CD8-positive, alpha-beta memory T cell (primary cell): ENCODE data around the gene TADA2A. TPM values are rescaled to one million over a fixed set of nuclear protein-coding genes. Genes with fewer than 3 reads are reported as not detected.
A peak's percentile ranks its signal among the peaks of the same experiment; 100 is the strongest.
"Not testable (repeated sequence)": the region's sequence is repeated elsewhere in the genome, so short reads cannot be mapped to it uniquely, and the experiment has no call there.

Source experiments
- CTCF ChIA-PET: fragments of 350-600 bp; sonication (Branson Sonifier 250); formaldehyde crosslinking; loops from one replicate; lab custom pipeline; 2021; ENCODE audit warnings: antibody characterized with exemption; lab: Charles Lee
- POLR2A ChIA-PET: fragments of 350-600 bp; sonication (Branson Sonifier 250); formaldehyde crosslinking; loops from one replicate; lab custom pipeline; 2021; ENCODE audit warnings: antibody characterized with exemption; lab: Charles Lee
- DNase-seq, 5 donors: peaks; one replicate each; pipeline versions ENCODE4 v3.0.0 to v3.0.0-alpha.2; 2020 to 2022; ENCODE audit warnings: mixed read lengths in 1 of 5
- H3K27ac ChIP-seq: one replicate; pipeline ENCODE4 v1.7.0; 2013; ENCODE audit warnings: low read depth, mild to moderate bottlenecking, low read length, moderate library complexity
- H3K27me3 ChIP-seq: 2 replicates; pipeline ENCODE4 v1.7.0; 2013; ENCODE audit warnings: low read length, mild to moderate bottlenecking; ENCODE audit not compliant: insufficient read depth, poor library complexity, severe bottlenecking
- H3K36me3 ChIP-seq: 2 replicates; pipeline ENCODE4 v1.7.0; 2013; ENCODE audit warnings: mild to moderate bottlenecking, low read length, moderate library complexity; ENCODE audit not compliant: insufficient read depth
- H3K4me1 ChIP-seq: 2 replicates; pipeline ENCODE4 v1.7.0; 2013; ENCODE audit warnings: mild to moderate bottlenecking, low read length, moderate library complexity; ENCODE audit not compliant: insufficient read depth
- H3K4me3 ChIP-seq: 2 replicates; pipeline ENCODE4 v1.7.0; 2013; ENCODE audit warnings: mild to moderate bottlenecking, low read length
- H3K9me3 ChIP-seq: 2 replicates; pipeline ENCODE4 v1.7.0; 2013; ENCODE audit warnings: mild to moderate bottlenecking, low read length
- H3K27ac Mint-ChIP-seq, 8 donors: one replicate each; pipeline ENCODE4 v1.8.0; 2020 to 2021; ENCODE audit warnings: mixed read lengths in 8 of 8, mild to moderate bottlenecking in 6 of 8, inconsistent platforms in 3 of 8, moderate library complexity in 3 of 8
- H3K27me3 Mint-ChIP-seq, 2 donors: one replicate each; pipeline ENCODE4 v1.8.0; 2020 to 2021; ENCODE audit warnings: mixed read lengths in 2 of 2, mild to moderate bottlenecking in 1 of 2, moderate library complexity in 1 of 2
- H3K36me3 Mint-ChIP-seq, 3 donors: one replicate each; pipeline ENCODE4 v1.8.0; 2020 to 2021; ENCODE audit warnings: mixed read lengths in 3 of 3, inconsistent platforms in 1 of 3, mild to moderate bottlenecking in 1 of 3
- H3K4me1 Mint-ChIP-seq, 3 donors: one replicate each; pipeline ENCODE4 v1.8.0; 2020 to 2021; ENCODE audit warnings: mixed read lengths in 3 of 3, inconsistent platforms in 1 of 3, mild to moderate bottlenecking in 1 of 3
- H3K4me3 Mint-ChIP-seq, 7 donors: one replicate each; pipeline ENCODE4 v1.8.0; 2020 to 2021; ENCODE audit warnings: mixed read lengths in 7 of 7, mild to moderate bottlenecking in 6 of 7, moderate library complexity in 4 of 7, inconsistent platforms in 2 of 7
- H3K9me3 Mint-ChIP-seq, 5 donors: one replicate each; pipeline ENCODE4 v1.8.0; 2020 to 2022; ENCODE audit warnings: mixed read lengths in 5 of 5, mild to moderate bottlenecking in 3 of 5, moderate library complexity in 2 of 5, inconsistent platforms in 1 of 5
- polyA plus RNA-seq: library from polyadenylated mRNA; unstranded; fragments of 300-500 nt; fragmentation: Illumina TruSeq; gene quantifications from one replicate; pipeline ENCODE4 v1.2.3, GENCODE V29; 2021
- total RNA-seq, 2 experiments: library from RNA; stranded (reverse); gene quantifications; one replicate each; pipeline ENCODE4 v1.2.3, GENCODE V29; 2021

Gene TADA2A
- total and polyA plus RNA-seq, 3 experiments from 2014 or later: 12.8 to 46.0 (median 42.3) TPM

DNA sequence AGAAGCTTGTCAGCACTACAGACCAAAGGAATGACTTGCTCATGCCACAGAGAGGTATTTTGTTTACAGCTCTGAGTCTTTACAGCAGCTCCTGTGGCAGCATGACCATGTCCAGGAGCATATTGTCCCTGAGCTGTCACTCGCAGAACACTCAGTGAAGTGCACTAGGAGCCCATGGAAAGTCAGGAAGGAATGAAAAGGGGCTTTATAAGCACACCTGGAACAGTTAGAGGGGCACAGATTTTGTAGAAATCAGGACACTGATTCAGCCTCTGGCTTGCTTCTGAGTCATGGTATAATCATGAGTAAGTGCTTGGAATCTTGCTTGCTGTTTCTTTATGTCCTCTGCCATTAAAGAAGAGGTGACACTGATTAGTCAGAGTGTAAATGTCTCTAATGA is 41.0 kb downstream of the TADA2A start:
- Mint-ChIP-seq H3K4me1 (no peaks in the 10 kb centered on the region), H3K9me3 (no peaks in the 10 kb centered on the region), H3K27me3 (no peaks in the 10 kb centered on the region), H3K4me3 (no peak overlapping the region), H3K36me3 (peaks cover 0 to 70% (median 14%) of the 10 kb centered on the region in 3 donors), H3K27ac (peak overlapping the region in 2 of 8 donors; percentile 46 to 54)
- POLR2A ChIA-PET: interaction anchor here (0.6 kb wide), 1 partner anchor 57 kb away, joined by 3 read pairs; no protein-coding TSS in a partner anchor
- CTCF ChIA-PET: no interaction called here
- Histone ChIP-seq H3K27me3 (no peaks in the 10 kb centered on the region), H3K9me3 (no peaks in the 10 kb centered on the region), H3K4me3 (no peak overlapping the region), H3K27ac (no peak overlapping the region), H3K36me3 (peaks cover 19% of the 10 kb centered on the region), H3K4me1 (no peaks in the 10 kb centered on the region)
- no peak for DNase-seq

DNA sequence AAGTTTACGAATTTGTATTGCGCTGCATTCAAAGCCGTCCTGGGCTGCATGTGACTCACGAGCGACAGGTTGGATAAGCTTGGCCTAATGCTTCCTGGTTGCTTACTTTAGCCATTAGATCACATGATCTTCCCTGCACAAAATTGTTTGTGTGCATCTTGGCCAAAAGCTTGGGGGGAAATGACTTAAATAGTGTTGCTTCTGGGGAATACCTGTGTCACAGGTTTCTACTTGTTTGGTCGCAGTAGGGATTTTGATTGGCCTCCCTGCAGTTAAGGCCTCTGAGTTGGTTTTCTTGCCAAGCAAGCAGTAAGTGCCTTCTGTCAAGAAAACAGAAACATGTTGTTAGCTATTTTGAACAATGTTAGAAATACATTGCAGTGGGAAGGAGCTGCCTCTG is 43.4 kb downstream of the TADA2A start:
- CTCF ChIA-PET: no interaction called here
- no peaks in the 10 kb centered on the region for H3K4me1 Mint-ChIP-seq

DNA sequence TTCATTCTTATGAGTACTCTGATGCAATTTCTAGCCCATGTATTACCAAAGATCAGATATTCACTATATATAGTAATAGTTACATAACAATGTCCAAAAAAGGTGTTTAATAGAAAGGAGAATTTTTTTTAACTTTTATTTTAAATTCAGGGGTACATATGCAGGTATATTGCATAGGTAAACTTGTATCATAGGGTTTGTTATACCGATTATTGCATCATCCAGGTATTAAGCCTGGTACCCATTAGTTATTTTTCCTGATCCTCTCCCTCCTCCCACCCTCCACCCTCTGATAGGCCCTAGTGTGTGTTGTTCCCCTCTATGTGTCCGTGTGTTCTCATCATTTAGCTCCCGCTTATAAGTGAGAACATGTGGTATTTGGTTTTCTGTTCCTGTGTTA is 51.1 kb downstream of the TADA2A start:
- H3K9me3 Mint-ChIP-seq, H3K27me3 ChIP-seq, H3K4me3 Mint-ChIP-seq, H3K4me1 ChIP-seq, H3K27me3 Mint-ChIP-seq, H3K4me1 Mint-ChIP-seq, DNase-seq, H3K27ac ChIP-seq, H3K9me3 ChIP-seq, POLR2A ChIA-PET, CTCF ChIA-PET, H3K27ac Mint-ChIP-seq, H3K4me3 ChIP-seq, H3K36me3 ChIP-seq: not testable (repeated sequence)
- peaks cover 3 to 44% (median 27%) of the 10 kb centered on the region in 3 donors for H3K36me3 Mint-ChIP-seq

More for the DNA sequence above, 43.4 kb downstream of the TADA2A start:
- Mint-ChIP-seq H3K27me3 (no peaks in the 10 kb centered on the region), H3K36me3 (peaks cover 0 to 61% (median 18%) of the 10 kb centered on the region in 3 donors), H3K9me3 (no peaks in the 10 kb centered on the region), H3K27ac (no peak overlapping the region), H3K4me3 (no peak overlapping the region)
- DNase-seq: no peak
- H3K27me3 ChIP-seq: no peaks in the 10 kb centered on the region
- POLR2A ChIA-PET: no interaction called here
- peaks cover 6% of the 10 kb centered on the region for H3K36me3 ChIP-seq
- H3K27ac ChIP-seq: no peak overlapping the region
- H3K4me3 ChIP-seq: no peak overlapping the region
- H3K4me1 ChIP-seq: no peaks in the 10 kb centered on the region
- no peaks in the 10 kb centered on the region for H3K9me3 ChIP-seq

DNA sequence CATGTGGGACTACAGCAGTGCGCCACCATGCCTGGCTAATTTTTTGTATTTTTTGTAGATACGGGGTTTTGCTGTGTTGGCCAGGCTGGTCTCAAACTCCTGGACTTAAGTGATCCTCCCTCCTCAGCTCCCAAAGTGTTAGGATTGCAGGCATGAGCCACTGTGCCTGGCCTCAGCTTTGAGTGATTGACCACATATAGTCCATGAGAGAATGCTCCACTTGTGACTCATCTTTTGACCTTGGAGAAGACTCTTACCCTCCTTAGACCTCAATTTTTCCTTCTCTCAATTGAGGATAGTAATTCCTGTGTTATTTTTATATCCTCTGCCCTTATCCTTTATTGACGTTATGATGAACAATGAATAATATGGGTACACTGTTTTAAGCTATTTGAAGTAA is 52.1 kb downstream of the TADA2A start:
- Histone ChIP-seq H3K36me3 (no peaks in the 10 kb centered on the region), H3K4me3 (no peak overlapping the region), H3K9me3 (no peaks in the 10 kb centered on the region), H3K27ac (no peak overlapping the region), H3K27me3 (no peaks in the 10 kb centered on the region), H3K4me1 (no peaks in the 10 kb centered on the region)
- Mint-ChIP-seq H3K4me1 (no peaks in the 10 kb centered on the region), H3K27me3 (no peaks in the 10 kb centered on the region), H3K4me3 (no peak overlapping the region), H3K27ac (no peak overlapping the region), H3K9me3 (no peaks in the 10 kb centered on the region), H3K36me3 (peaks cover 3 to 42% (median 23%) of the 10 kb centered on the region in 3 donors)
- ChIA-PET POLR2A (no interaction called here), CTCF (no interaction called here)
- DNase-seq: no peak

DNA sequence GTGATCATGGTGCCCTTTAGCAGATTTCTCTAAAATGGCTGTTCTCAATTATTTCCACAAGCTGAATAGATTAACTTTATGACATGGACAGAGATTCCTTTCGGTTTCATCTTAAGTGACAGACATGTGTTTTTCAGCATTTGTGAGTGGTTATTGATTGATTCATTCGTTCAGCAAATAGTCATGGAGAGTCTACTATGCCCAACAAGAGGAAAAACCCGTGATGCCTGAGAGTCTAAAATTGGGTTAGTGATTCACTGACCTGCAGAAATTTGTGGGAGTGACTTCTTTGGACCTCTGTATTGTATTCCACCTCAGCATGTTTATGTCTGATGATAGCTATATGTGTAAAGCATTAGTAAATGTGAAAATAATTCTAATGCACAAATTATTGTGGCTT is 55.0 kb downstream of the TADA2A start:
- POLR2A ChIA-PET: interaction anchor here (0.6 kb wide), 1 partner anchor 20 kb away, joined by 7 read pairs; no protein-coding TSS in a partner anchor
- Histone ChIP-seq H3K4me3 (no peak overlapping the region), H3K36me3 (no peaks in the 10 kb centered on the region), H3K9me3 (no peaks in the 10 kb centered on the region), H3K4me1 (no peaks in the 10 kb centered on the region), H3K27me3 (no peaks in the 10 kb centered on the region), H3K27ac (no peak overlapping the region)
- Mint-ChIP-seq H3K4me3 (no peak overlapping the region), H3K27ac (peak overlapping the region in 1 of 8 donors; percentile 56), H3K9me3 (no peaks in the 10 kb centered on the region), H3K27me3 (no peaks in the 10 kb centered on the region), H3K36me3 (peaks cover 8 to 54% (median 25%) of the 10 kb centered on the region in 3 donors), H3K4me1 (peaks cover 0 to 8% (median 0%) of the 10 kb centered on the region in 3 donors)
- no peak for DNase-seq
- CTCF ChIA-PET: no interaction called here

DNA sequence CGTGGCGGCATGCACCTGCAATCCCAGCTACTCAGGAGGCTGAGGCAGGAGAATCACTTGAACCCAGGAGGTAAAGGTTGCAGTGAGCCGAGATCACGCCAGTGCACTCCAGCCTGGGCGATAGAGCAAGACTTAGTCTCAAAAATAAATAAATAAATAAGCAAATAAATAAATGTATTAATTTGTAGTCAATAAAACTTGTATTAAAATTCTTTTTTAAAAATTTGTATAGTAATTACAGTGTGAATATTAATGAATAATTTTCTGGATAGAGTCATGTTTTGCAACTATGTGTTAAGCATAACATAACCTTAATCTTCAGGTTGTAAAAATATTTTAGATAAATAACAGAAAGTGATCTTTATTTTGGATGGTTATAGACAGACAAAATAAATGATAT is 55.8 kb downstream of the TADA2A start:
- no peaks in the 10 kb centered on the region for H3K9me3 Mint-ChIP-seq
- CTCF ChIA-PET: no interaction called here
- no peaks in the 10 kb centered on the region for H3K36me3 ChIP-seq

DNA sequence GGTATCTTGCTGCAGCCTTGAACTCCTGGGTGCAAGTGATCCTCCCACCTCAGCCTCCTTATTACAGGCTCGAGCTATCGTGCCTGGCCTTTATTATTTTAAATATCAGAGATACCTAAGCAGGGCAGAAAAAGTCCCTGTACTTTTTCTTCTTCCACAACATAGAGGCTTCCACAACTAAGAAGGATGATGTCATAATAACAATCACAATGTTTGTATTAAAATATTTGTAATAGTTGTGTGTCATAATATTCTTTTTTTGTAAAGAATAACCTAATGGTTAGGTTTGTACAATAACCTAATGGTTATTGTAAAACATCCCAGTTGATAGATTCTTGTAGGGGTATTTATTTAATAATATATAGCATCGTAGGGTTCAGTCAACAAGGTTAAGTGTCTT is 56.4 kb downstream of the TADA2A start:
- Mint-ChIP-seq H3K4me1 (peaks cover 0 to 8% (median 0%) of the 10 kb centered on the region in 3 donors), H3K9me3 (no peaks in the 10 kb centered on the region), H3K27ac (no peak overlapping the region), H3K4me3 (no peak overlapping the region), H3K27me3 (no peaks in the 10 kb centered on the region), H3K36me3 (peaks cover 8 to 63% (median 23%) of the 10 kb centered on the region in 3 donors)
- H3K36me3 ChIP-seq: no peaks in the 10 kb centered on the region
- CTCF ChIA-PET: no interaction called here
- H3K4me1 ChIP-seq: no peaks in the 10 kb centered on the region
- DNase-seq: no peak
- H3K27ac ChIP-seq: no peak overlapping the region
- POLR2A ChIA-PET: no interaction called here
- H3K9me3 ChIP-seq: no peaks in the 10 kb centered on the region
- no peaks in the 10 kb centered on the region for H3K27me3 ChIP-seq
- no peak overlapping the region for H3K4me3 ChIP-seq

More for the DNA sequence above, 55.8 kb downstream of the TADA2A start:
- DNase-seq: no peak
- no peak overlapping the region for H3K4me3 ChIP-seq
- Mint-ChIP-seq H3K4me3 (no peak overlapping the region), H3K4me1 (peaks cover 0 to 8% (median 0%) of the 10 kb centered on the region in 3 donors), H3K36me3 (peaks cover 8 to 61% (median 26%) of the 10 kb centered on the region in 3 donors), H3K27me3 (no peaks in the 10 kb centered on the region), H3K27ac (no peak overlapping the region)
- no peaks in the 10 kb centered on the region for H3K4me1 ChIP-seq
- no peak overlapping the region for H3K27ac ChIP-seq
- POLR2A ChIA-PET: no interaction called here
- H3K9me3 ChIP-seq: no peaks in the 10 kb centered on the region
- H3K27me3 ChIP-seq: no peaks in the 10 kb centered on the region

DNA sequence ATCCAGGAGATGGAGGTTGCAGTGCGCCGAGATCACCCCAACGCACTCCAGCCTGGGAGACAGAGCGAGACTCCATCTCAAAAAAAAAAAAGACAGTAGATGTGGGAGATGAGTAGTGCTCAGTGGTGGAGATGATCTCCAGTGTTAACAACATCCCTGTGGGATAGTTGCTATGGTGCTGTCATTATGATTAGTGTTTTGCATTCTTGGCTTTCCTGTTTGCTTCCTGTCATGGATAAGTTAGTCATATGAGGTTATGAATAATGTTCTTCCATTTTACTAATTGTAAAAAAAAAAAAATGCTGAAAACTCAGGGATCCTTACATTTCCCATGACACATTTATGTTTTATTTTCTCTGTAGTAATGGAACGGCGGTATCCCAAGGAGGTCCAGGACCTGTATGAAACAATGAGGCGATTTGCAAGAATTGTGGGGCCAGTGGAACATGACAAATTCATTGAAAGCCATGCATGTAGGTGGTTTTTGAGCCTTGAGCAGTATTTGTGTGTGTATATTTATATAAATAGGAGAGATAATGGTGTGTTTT is 58.5 kb downstream of the TADA2A start:
- ChIA-PET POLR2A (no interaction called here), CTCF (no interaction called here)
- Histone ChIP-seq H3K4me1 (no peaks in the 10 kb centered on the region), H3K36me3 (no peaks in the 10 kb centered on the region), H3K9me3 (no peaks in the 10 kb centered on the region), H3K4me3 (no peak overlapping the region), H3K27ac (no peak overlapping the region), H3K27me3 (no peaks in the 10 kb centered on the region)
- Mint-ChIP-seq H3K4me1 (peaks cover 0 to 8% (median 0%) of the 10 kb centered on the region in 3 donors), H3K27ac (no peak overlapping the region), H3K9me3 (no peaks in the 10 kb centered on the region), H3K4me3 (no peak overlapping the region), H3K27me3 (no peaks in the 10 kb centered on the region), H3K36me3 (peaks cover 8 to 69% (median 27%) of the 10 kb centered on the region in 3 donors)
- no peak for DNase-seq
